ENCODE data around the gene CNPY4.
"Not testable (repeated sequence)": the region's sequence is repeated elsewhere in the genome, so short reads cannot be mapped to it uniquely, and the experiment has no call there.

CNPY4 gene

GRCh38 chr7:100118388-100119071 is 904 bp upstream of the CNPY4 start:
- H3K27me3 Mint-ChIP-seq: no peaks in the 10 kb centered on the region
- H3K4me1 Mint-ChIP-seq (ENCODE audit: low read depth): peaks cover 44% of the 10 kb centered on the region
- peak overlapping the region; percentile 97 for H3K27ac Mint-ChIP-seq
- peaks cover 43% of the 10 kb centered on the region for H3K36me3 Mint-ChIP-seq (ENCODE audit: low read depth)
- H3K4me3 Mint-ChIP-seq: peak overlapping the region; percentile 100
- intact Hi-C loops (cut with micrococcal nuclease): loop anchor here (1.0 to 2.0 kb wide), 2 partner anchors 9 to 18 kb away; partner anchors contain the start of genes AP4M1 and MCM7
- H3K9me3 Mint-ChIP-seq: no peaks in the 10 kb centered on the region

GRCh38 chr7:100119970-100120732 is 717 bp downstream of the CNPY4 start:
- no peaks in the 10 kb centered on the region for H3K27me3 Mint-ChIP-seq
- no peaks in the 10 kb centered on the region for H3K9me3 Mint-ChIP-seq
- intact Hi-C loops (cut with micrococcal nuclease): loop anchor here (1.0 to 2.0 kb wide), 2 partner anchors 7 to 19 kb away; partner anchors contain the start of genes AP4M1 and MCM7
- H3K27ac Mint-ChIP-seq: peak overlapping the region; percentile 97
- peaks cover 55% of the 10 kb centered on the region for H3K4me1 Mint-ChIP-seq (ENCODE audit: low read depth)
- peaks cover 27% of the 10 kb centered on the region for H3K36me3 Mint-ChIP-seq (ENCODE audit: low read depth)
- peak overlapping the region; percentile 100 for H3K4me3 Mint-ChIP-seq

GRCh38 chr7:100120733-100121036 is 1.3 kb downstream of the CNPY4 start:
- intact Hi-C loops (cut with micrococcal nuclease): no loop called here
- Mint-ChIP-seq H3K4me3 (peak overlapping the region; percentile 100), H3K36me3 (ENCODE audit: low read depth) (peaks cover 22% of the 10 kb centered on the region), H3K27me3 (no peaks in the 10 kb centered on the region), H3K4me1 (ENCODE audit: low read depth) (peaks cover 60% of the 10 kb centered on the region), H3K9me3 (no peaks in the 10 kb centered on the region), H3K27ac (peak overlapping the region; percentile 97)

- H3K27ac Mint-ChIP-seq: peak overlapping the region; percentile 35
- peaks cover 64% of the 10 kb centered on the region for H3K4me1 Mint-ChIP-seq (ENCODE audit: low read depth)
- no peaks in the 10 kb centered on the region for H3K9me3 Mint-ChIP-seq
- no peaks in the 10 kb centered on the region for H3K27me3 Mint-ChIP-seq
- intact Hi-C loops (cut with micrococcal nuclease): no loop called here
- H3K36me3 Mint-ChIP-seq (ENCODE audit: low read depth): peaks cover 31% of the 10 kb centered on the region
- no peak overlapping the region for H3K4me3 Mint-ChIP-seq
Measured at GRCh38 chr7:100122067-100122466, 2.6 kb downstream of the CNPY4 start.

GRCh38 chr7:100122568-100122967 is 3.1 kb downstream of the CNPY4 start:
- Mint-ChIP-seq H3K4me3 (no peak overlapping the region), H3K27me3 (no peaks in the 10 kb centered on the region), H3K27ac (peak overlapping the region; percentile 35), H3K4me1 (ENCODE audit: low read depth) (peaks cover 64% of the 10 kb centered on the region), H3K36me3 (ENCODE audit: low read depth) (peaks cover 33% of the 10 kb centered on the region), H3K9me3 (no peaks in the 10 kb centered on the region)
- intact Hi-C loops (cut with micrococcal nuclease): no loop called here

GRCh38 chr7:100124301-100125230 is 5.1 kb downstream of the CNPY4 start:
- H3K4me3 Mint-ChIP-seq: peak overlapping the region; percentile 5
- intact Hi-C loops (cut with micrococcal nuclease): no loop called here
- peaks cover 22% of the 10 kb centered on the region for H3K36me3 Mint-ChIP-seq (ENCODE audit: low read depth)
- peaks cover 10% of the 10 kb centered on the region for H3K27me3 Mint-ChIP-seq
- peaks cover 54% of the 10 kb centered on the region for H3K4me1 Mint-ChIP-seq (ENCODE audit: low read depth)
- no peaks in the 10 kb centered on the region for H3K9me3 Mint-ChIP-seq
- H3K27ac Mint-ChIP-seq: peak overlapping the region; percentile 99

- H3K4me1 Mint-ChIP-seq (ENCODE audit: low read depth): peaks cover 49% of the 10 kb centered on the region
- peaks cover 16% of the 10 kb centered on the region for H3K27me3 Mint-ChIP-seq
- H3K9me3 Mint-ChIP-seq: no peaks in the 10 kb centered on the region
- peaks cover 20% of the 10 kb centered on the region for H3K36me3 Mint-ChIP-seq (ENCODE audit: low read depth)
- H3K4me3 Mint-ChIP-seq: peak overlapping the region; percentile 98
- intact Hi-C loops (cut with micrococcal nuclease): loop anchor here (2.0 kb wide), 2 partner anchors 26 to 46 kb away; partner anchors contain the start of genes AP4M1, MCM7 and ZNF3
- peak overlapping the region; percentile 99 for H3K27ac Mint-ChIP-seq
Measured at GRCh38 chr7:100126239-100126930, 7.0 kb downstream of the CNPY4 start.

- Mint-ChIP-seq H3K36me3 (ENCODE audit: low read depth) (peaks cover 20% of the 10 kb centered on the region), H3K27ac (peak within 1 kb of the TSS; percentile 99), H3K27me3 (peaks cover 17% of the 10 kb centered on the region), H3K4me3 (peak within 1 kb of the TSS; percentile 98), H3K9me3 (no peaks in the 10 kb centered on the region), H3K4me1 (ENCODE audit: low read depth) (peaks cover 48% of the 10 kb centered on the region)
- intact Hi-C loops (cut with micrococcal nuclease): loop anchor here (1.0 to 2.0 kb wide), 3 partner anchors 8 to 46 kb away; partner anchors contain the start of genes AP4M1, CNPY4, MCM7 and TAF6
Measured at GRCh38 chr7:100126931-100127865, 7.8 kb downstream of the CNPY4 start, which contains the start of gene MBLAC1. Gene MBLAC1 (plus strand): TSS chr7:100126967. CDS start chr7:100127396, 429 bp downstream.

- H3K4me1 Mint-ChIP-seq (ENCODE audit: low read depth): peaks cover 45% of the 10 kb centered on the region
- intact Hi-C loops (cut with micrococcal nuclease): loop anchor here (1.0 to 2.0 kb wide), 3 partner anchors 9 to 47 kb away; partner anchors contain the start of genes AP4M1, CNPY4, MCM7 and TAF6
- H3K9me3 Mint-ChIP-seq: no peaks in the 10 kb centered on the region
- peak overlapping the region; percentile 98 for H3K4me3 Mint-ChIP-seq
- peak overlapping the region; percentile 99 for H3K27ac Mint-ChIP-seq
- H3K36me3 Mint-ChIP-seq (ENCODE audit: low read depth): peaks cover 13% of the 10 kb centered on the region
- H3K27me3 Mint-ChIP-seq: peaks cover 19% of the 10 kb centered on the region
Measured at GRCh38 chr7:100127866-100128636, 8.6 kb downstream of the CNPY4 start.

- no peak overlapping the region for H3K4me3 Mint-ChIP-seq
- no peaks in the 10 kb centered on the region for H3K9me3 Mint-ChIP-seq
- intact Hi-C loops (cut with micrococcal nuclease): no loop called here
- peaks cover 19% of the 10 kb centered on the region for H3K27me3 Mint-ChIP-seq
- H3K36me3 Mint-ChIP-seq (ENCODE audit: low read depth): peaks cover 11% of the 10 kb centered on the region
- H3K4me1 Mint-ChIP-seq (ENCODE audit: low read depth): peaks cover 45% of the 10 kb centered on the region
- peak overlapping the region; percentile 99 for H3K27ac Mint-ChIP-seq
Measured at GRCh38 chr7:100128637-100128963, 9.2 kb downstream of the CNPY4 start.

- H3K4me3 Mint-ChIP-seq; H3K9me3 Mint-ChIP-seq; H3K27ac Mint-ChIP-seq; intact Hi-C loops (cut with micrococcal nuclease): not testable (repeated sequence)
- peaks cover 23% of the 10 kb centered on the region for H3K27me3 Mint-ChIP-seq
- H3K36me3 Mint-ChIP-seq (ENCODE audit: low read depth): peaks cover 11% of the 10 kb centered on the region
- H3K4me1 Mint-ChIP-seq (ENCODE audit: low read depth): peaks cover 34% of the 10 kb centered on the region
Measured at GRCh38 chr7:100130220-100130607, 10.8 kb downstream of the CNPY4 start.
